ENCODE measurements around the gene SFRP4.

GRCh38 chr7:37918526-37918925 is 1.9 kb upstream of the SFRP4 start:
- no peak for TF ChIP-seq NCOA2 (IDR thresholded peaks at IDR 0.05; ENCODE audit: partially characterized antibody in 2 of 2)
- no peak for TF ChIP-seq ZFP36 (IDR thresholded peaks at IDR 0.05; ENCODE audit: low read depth, low read length, partially characterized antibody)
- TF ChIP-seq ZFX (CRISPR knock-in tag; IDR thresholded peaks at IDR 0.05), result no peak
- TF ChIP-seq STAT6 (CRISPR knock-in tag; IDR thresholded peaks at IDR 0.05), result no peak
